SJSA1 (cell line): ENCODE measurements around the gene HOXD3. TPM values are rescaled to one million over a fixed set of nuclear protein-coding genes. Genes with fewer than 3 reads are reported as not detected.

ENCODE experiments used
- DNase-seq, 2 experiments: peaks; one replicate each; pipeline ENCODE4 v3.0.0-alpha.2; 2015 to 2020; ENCODE audit warnings: low spot score in 2 of 2, low read depth in 1 of 2
- H3K27ac ChIP-seq: fragments of 250-450 bp; sonication (Bioruptor Pico); 2 replicates; pipeline ENCODE4 v1.5.1; 2020; ENCODE audit warnings: mild to moderate bottlenecking, moderate library complexity
- H3K27me3 ChIP-seq: fragments of 250-450 bp; sonication (Bioruptor Pico); replicated peaks from 2 replicates; pipeline ENCODE4 v1.5.1; 2020; ENCODE audit warnings: mild to moderate bottlenecking, moderate library complexity
- H3K36me3 ChIP-seq: fragments of 250-450 bp; sonication (Bioruptor Pico); 2 replicates; pipeline ENCODE4 v1.5.1; 2020; ENCODE audit warnings: mild to moderate bottlenecking
- H3K4me1 ChIP-seq: fragments of 250-450 bp; sonication (Bioruptor Pico); replicated peaks from 2 replicates; pipeline ENCODE4 v1.6.1; 2021; ENCODE audit warnings: mild to moderate bottlenecking
- H3K4me3 ChIP-seq: fragments of 250-450 bp; sonication (Bioruptor Pico); 2 replicates; pipeline ENCODE4 v1.5.1; 2020; ENCODE audit warnings: mild to moderate bottlenecking
- H3K9me3 ChIP-seq: fragments of 250-450 bp; sonication (Bioruptor Pico); replicated peaks from 2 replicates; pipeline ENCODE4 v1.5.1; 2020; ENCODE audit warnings: mild to moderate bottlenecking
- total RNA-seq: library from RNA; depleted of rRNA; stranded (reverse); fragments of >200 nt; shearing (Covaris generic); gene quantifications from 2 replicates; pipeline ENCODE4 v1.2.3, GENCODE V29; 2014

HOXD3 gene
- total RNA-seq, 1 experiment from 2014 or later: 0.66 TPM

GRCh38 chr2:176146645-176147044 lies 10.5 kb upstream of the HOXD3 start:
- no peak for DNase-seq
- Histone ChIP-seq H3K4me1 (no peaks in the 10 kb centered on the region), H3K27ac (no peak overlapping the region), H3K27me3 (no peaks in the 10 kb centered on the region), H3K4me3 (no peak overlapping the region), H3K9me3 (no peaks in the 10 kb centered on the region), H3K36me3 (no peaks in the 10 kb centered on the region; the same call in 1 of the 2 replicates)

DNA sequence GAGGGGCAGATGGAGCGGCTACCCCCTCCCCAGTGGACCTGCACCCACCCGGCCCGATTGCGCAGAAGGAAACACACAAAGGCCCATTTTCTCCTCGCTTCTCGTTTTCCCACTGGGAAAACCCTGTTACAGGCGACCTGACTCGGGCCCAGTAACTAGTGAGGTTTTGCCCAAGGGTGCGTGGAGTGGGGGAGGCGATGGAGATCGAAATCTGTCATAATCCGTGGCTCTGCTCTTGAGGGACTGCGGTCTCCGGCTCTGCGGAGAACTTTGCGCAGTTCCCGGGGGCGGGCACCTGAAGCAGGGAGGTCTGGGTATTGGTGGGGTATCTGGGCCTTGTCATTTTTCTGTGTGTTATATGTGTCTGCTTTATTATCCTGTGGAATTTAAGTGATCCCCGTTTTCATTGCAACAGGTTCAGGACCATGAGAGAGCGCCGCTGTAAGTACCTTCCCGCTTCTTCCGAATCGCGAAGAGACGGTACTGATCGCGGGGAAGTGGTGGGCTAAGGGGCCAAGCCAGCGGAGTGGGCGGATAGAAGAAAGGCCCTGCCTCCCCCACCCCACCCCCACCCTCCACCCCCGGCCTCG lies 9.8 kb upstream of the HOXD3 start:
- no peaks in the 10 kb centered on the region for H3K27me3 ChIP-seq
- H3K27ac ChIP-seq: no peak overlapping the region

DNA sequence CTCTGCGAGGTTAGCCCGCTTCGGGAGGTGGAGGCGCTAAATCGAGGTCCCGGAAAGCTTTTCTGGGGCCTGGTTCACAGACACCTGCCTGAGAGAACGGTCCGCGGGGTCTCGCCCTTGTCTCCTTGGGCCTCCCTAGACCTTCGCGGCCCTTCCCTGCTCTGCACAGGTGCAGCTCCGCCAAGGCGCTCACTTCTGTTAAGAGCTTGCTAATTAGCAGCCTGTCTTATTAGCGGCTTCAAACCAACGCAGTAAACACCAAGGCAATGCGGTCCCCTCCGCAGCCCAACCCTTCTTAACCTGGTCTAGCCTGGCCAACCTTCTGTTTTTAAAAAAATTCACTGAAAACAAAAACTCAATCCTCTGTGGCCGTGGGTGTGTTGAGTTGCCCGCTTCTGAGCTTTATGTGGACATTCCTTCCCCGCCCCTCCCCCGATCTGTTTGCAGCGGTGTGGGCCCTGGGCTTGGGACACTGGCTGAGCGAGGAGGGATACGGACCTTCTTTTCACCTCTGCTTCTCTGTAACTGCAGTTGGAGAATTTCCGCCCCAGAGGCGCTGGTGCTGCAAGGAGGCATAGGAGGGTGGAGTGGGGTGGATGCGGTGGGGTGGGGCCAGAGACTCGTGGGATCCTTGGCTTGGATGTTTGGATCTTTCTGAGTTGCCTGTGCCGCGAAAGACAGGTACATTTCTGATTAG lies 9.2 kb upstream of the HOXD3 start:
- Histone ChIP-seq H3K27ac (no peak overlapping the region), H3K4me1 (no peaks in the 10 kb centered on the region), H3K9me3 (no peaks in the 10 kb centered on the region), H3K36me3 (peaks cover 4% of the 10 kb centered on the region; the same call in 1 of the 2 replicates), H3K27me3 (no peaks in the 10 kb centered on the region), H3K4me3 (no peak overlapping the region)
- DNase-seq: no peak

More for the DNA sequence above, 9.8 kb upstream of the HOXD3 start:
- no peak for DNase-seq
- Histone ChIP-seq H3K36me3 (no peaks in the 10 kb centered on the region; the same call in 1 of the 2 replicates), H3K4me1 (no peaks in the 10 kb centered on the region), H3K9me3 (no peaks in the 10 kb centered on the region), H3K4me3 (no peak overlapping the region)

GRCh38 chr2:176148751-176149421 lies 8.2 kb upstream of the HOXD3 start:
- Histone ChIP-seq H3K27me3 (no peaks in the 10 kb centered on the region), H3K9me3 (no peaks in the 10 kb centered on the region)
- DNase-seq: no peak

DNA sequence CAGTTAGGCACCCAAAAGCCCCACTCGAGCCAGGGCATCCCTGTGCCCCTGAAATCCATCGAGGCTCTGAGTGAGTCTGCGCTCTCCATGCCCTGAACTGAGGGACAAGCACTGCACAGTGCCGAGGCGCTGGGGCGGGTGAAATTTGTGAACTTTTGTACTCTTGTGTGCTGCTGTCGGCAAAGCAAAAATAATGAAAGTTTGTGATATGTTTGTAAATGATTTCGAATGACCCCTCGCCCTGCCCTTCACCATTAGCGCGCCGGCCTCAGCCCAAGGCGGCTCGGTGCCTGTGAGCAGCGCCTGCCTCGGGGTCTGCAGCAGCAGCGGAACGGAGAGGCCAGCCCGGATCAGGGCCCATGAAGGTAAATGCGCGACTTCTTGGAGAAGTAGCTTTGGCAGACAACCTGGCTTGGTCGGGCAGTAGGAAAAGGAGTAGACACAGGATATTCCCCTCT lies 7.6 kb upstream of the HOXD3 start:
- no peaks in the 10 kb centered on the region for H3K27me3 ChIP-seq
- H3K36me3 ChIP-seq: peaks cover 4% of the 10 kb centered on the region; the same call in 1 of the 2 replicates

More at GRCh38 chr2:176148751-176149421, 8.2 kb upstream of the HOXD3 start:
- no peak overlapping the region for H3K4me3 ChIP-seq
- H3K36me3 ChIP-seq: peaks cover 4% of the 10 kb centered on the region; the same call in 1 of the 2 replicates
- H3K4me1 ChIP-seq: no peaks in the 10 kb centered on the region
- no peak overlapping the region for H3K27ac ChIP-seq

GRCh38 chr2:176149939-176150583 lies 7.0 kb upstream of the HOXD3 start:
- Histone ChIP-seq H3K36me3 (peaks cover 9% of the 10 kb centered on the region; the same call in 1 of the 2 replicates), H3K27me3 (no peaks in the 10 kb centered on the region), H3K4me3 (no peak overlapping the region), H3K4me1 (no peaks in the 10 kb centered on the region), H3K27ac (no peak overlapping the region), H3K9me3 (no peaks in the 10 kb centered on the region)
- no peak for DNase-seq

More for the DNA sequence above, 7.6 kb upstream of the HOXD3 start:
- H3K4me1 ChIP-seq: no peaks in the 10 kb centered on the region
- H3K27ac ChIP-seq: no peak overlapping the region
- DNase-seq: no peak
- no peak overlapping the region for H3K4me3 ChIP-seq
- H3K9me3 ChIP-seq: no peaks in the 10 kb centered on the region

DNA sequence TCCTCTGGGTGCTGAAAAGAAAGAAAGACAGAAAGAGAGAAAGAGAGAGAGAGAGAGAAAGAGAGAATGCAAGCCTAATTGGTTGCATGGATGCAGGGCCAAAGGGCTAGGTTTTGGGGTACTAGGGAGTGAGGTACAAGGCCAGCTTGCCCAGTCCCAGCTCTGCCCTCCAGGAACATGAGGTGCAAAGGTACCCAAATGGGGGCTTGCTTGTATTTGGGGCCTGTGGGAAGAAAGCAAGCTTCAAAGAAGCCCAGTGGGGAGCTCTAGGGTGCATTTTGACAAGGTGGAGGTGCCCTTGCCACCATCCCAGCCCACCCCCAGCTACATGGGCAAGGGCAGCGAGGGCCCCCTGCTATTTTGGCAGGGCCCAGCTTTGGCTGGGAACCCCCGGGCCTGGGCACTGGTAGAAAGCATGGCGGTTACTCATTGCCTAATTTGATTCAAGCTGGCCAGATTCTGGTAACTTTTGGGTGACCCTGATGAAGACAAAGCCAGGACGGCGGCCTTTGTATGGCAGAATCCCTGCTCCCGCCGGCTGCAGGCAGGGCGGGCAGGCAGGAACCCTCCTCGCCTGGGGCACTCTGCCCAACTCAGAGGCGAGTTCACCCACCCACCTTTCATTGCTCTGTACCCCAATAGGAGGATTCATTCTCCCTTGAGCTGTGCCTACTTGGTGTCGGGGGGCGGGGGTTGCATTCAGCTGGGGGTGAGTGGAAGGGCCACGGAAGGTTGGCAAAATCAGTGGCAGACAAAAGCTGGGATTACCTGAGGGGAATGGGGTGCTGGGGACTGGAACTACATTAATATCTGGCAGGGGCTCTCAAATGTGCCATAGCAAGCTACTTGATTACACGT lies 6.3 kb upstream of the HOXD3 start:
- Histone ChIP-seq H3K9me3 (no peaks in the 10 kb centered on the region), H3K27ac (no peak overlapping the region), H3K27me3 (no peaks in the 10 kb centered on the region), H3K36me3 (peaks cover 14% of the 10 kb centered on the region; the same call in 1 of the 2 replicates), H3K4me3 (no peak overlapping the region), H3K4me1 (no peaks in the 10 kb centered on the region)
- DNase-seq: no peak

DNA sequence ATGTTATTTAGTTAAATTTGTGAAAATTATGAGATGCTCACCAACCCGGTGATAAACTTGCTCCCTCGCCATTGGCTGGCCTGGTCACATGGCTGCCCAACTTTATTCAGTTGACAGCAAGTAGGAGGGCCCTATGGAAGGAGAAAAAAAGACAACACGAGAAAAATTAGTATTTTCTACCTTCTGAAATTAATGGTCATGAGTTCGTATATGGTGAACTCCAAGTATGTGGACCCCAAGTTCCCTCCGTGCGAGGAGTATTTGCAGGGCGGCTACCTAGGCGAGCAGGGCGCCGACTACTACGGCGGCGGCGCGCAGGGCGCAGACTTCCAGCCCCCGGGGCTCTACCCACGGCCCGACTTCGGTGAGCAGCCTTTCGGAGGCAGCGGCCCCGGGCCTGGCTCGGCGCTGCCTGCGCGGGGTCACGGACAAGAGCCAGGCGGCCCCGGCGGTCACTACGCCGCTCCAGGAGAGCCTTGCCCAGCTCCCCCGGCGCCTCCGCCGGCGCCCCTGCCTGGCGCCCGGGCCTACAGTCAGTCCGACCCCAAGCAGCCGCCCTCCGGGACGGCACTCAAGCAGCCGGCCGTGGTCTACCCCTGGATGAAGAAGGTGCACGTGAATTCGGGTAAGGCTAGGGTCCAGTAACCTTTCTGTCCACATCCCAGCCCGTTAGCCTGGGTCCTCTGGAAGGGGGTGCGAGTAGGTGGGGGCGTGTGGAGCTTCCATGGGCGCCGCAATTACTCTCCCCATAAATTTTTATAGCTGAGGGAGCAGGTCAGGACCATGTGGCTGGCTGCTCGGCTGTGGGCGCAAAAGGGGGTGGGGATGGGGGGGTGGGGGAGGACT lies 5.4 kb upstream of the HOXD3 start, which contains the start of gene HOXD4:
TSS of gene HOXD4 (plus strand) at position 109 of the 846 bp plus-strand sequence. CDS start at position 193, 84 bp downstream.
- H3K4me3 ChIP-seq: no peak within 1 kb of the TSS
- no peak for DNase-seq
- H3K36me3 ChIP-seq: peaks cover 14% of the 10 kb centered on the region; the same call in 1 of the 2 replicates
- H3K27me3 ChIP-seq: no peaks in the 10 kb centered on the region
- H3K27ac ChIP-seq: no peak within 1 kb of the TSS
- no peaks in the 10 kb centered on the region for H3K9me3 ChIP-seq
- H3K4me1 ChIP-seq: no peaks in the 10 kb centered on the region

- Histone ChIP-seq H3K4me3 (no peak overlapping the region), H3K27ac (no peak overlapping the region), H3K4me1 (no peaks in the 10 kb centered on the region), H3K36me3 (peaks cover 14% of the 10 kb centered on the region; the same call in 1 of the 2 replicates), H3K27me3 (no peaks in the 10 kb centered on the region), H3K9me3 (no peaks in the 10 kb centered on the region)
- peak in 1 of 2 experiments; percentile 31 for DNase-seq
These were observed 4.5 kb upstream of the HOXD3 start for GRCh38 chr2:176152350-176153181.

DNA sequence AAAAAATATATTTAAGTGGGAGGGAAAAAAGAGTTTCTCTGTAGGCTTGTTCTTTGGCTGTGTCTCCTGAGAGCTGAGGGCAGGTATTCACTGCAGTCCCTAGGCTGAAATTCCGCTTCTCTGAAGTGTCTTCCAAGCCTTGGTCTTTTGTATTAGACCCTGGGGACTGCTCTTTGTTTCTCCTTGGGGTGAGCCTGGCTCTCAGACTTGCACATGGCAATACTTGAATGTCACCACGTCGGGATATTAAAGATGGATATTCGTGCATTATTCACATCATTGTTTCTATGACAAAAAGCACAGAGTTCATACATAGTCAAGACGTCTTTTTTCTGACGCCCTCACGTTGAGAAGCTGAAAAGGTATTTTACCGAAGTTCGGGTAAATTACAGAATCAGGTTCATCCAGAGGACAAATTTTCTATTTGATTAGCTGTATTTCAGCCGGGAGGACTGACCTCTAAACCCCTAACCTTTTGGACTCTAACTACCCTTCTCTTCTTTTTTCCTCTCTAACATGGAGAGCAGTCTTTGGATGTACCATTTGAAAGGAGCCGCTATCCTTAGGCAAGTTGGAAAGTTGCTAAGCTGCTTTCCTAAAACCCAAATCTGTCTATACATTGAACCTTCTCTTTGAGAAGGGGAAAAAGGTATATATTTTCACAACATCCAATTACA lies 2.4 kb upstream of the HOXD3 start:
- no peaks in the 10 kb centered on the region for H3K4me1 ChIP-seq
- peaks cover 14% of the 10 kb centered on the region; the same call in 1 of the 2 replicates for H3K36me3 ChIP-seq
- no peaks in the 10 kb centered on the region for H3K27me3 ChIP-seq
- H3K9me3 ChIP-seq: no peaks in the 10 kb centered on the region
- no peak overlapping the region for H3K4me3 ChIP-seq
- DNase-seq: no peak
- no peak overlapping the region for H3K27ac ChIP-seq

GRCh38 chr2:176155356-176156044 lies 1.6 kb upstream of the HOXD3 start:
- peaks cover 14% of the 10 kb centered on the region; the same call in 1 of the 2 replicates for H3K36me3 ChIP-seq
- no peak overlapping the region for H3K27ac ChIP-seq
- no peaks in the 10 kb centered on the region for H3K4me1 ChIP-seq
- no peaks in the 10 kb centered on the region for H3K27me3 ChIP-seq
- no peaks in the 10 kb centered on the region for H3K9me3 ChIP-seq
- no peak for DNase-seq
- H3K4me3 ChIP-seq: no peak overlapping the region
